GM15510 (cell line): Measurements from ENCODE around the gene ZNF485.

Experiments used
- POLR2A ChIP-seq: IDR thresholded peaks from 3 replicates; pipeline ENCODE4 v1.6.1; 2011; ENCODE audit warnings: borderline replicate concordance; ENCODE audit not compliant: insufficient read length; ENCODE audit errors: extremely low read depth

ZNF485 gene

GRCh38 chr10:43594944-43595589 lies 11.2 kb upstream of the ZNF485 start:
- TF ChIP-seq POLR2A = no peak

- no peak for TF ChIP-seq POLR2A
These were observed 10.4 kb upstream of the ZNF485 start for GRCh38 chr10:43595739-43596298.

GRCh38 chr10:43596546-43596945 lies 9.7 kb upstream of the ZNF485 start:
- TF ChIP-seq POLR2A = no peak

GRCh38 chr10:43598446-43598845 lies 7.8 kb upstream of the ZNF485 start:
- no peak for TF ChIP-seq POLR2A

GRCh38 chr10:43599333-43599732 lies 6.9 kb upstream of the ZNF485 start:
- TF ChIP-seq POLR2A = no peak

GRCh38 chr10:43605850-43606322 lies 352 bp upstream of the ZNF485 start:
- TF ChIP-seq POLR2A = no peak

GRCh38 chr10:43607199-43607573 lies 948 bp downstream of the ZNF485 start:
- no peak for TF ChIP-seq POLR2A

GRCh38 chr10:43610636-43611035 lies 4.4 kb downstream of the ZNF485 start:
- TF ChIP-seq POLR2A = no peak

GRCh38 chr10:43616697-43617370 lies 10.6 kb downstream of the ZNF485 start:
- TF ChIP-seq POLR2A = no peak

GRCh38 chr10:43619368-43619767 lies 13.1 kb downstream of the ZNF485 start:
- TF ChIP-seq POLR2A = no peak

- TF ChIP-seq POLR2A = no peak
These were observed 15.8 kb downstream of the ZNF485 start for GRCh38 chr10:43622038-43622437.

- no peak for TF ChIP-seq POLR2A
These were observed 17.1 kb downstream of the ZNF485 start for GRCh38 chr10:43623351-43623750.

GRCh38 chr10:43627942-43628341 lies 21.7 kb downstream of the ZNF485 start:
- no peak for TF ChIP-seq POLR2A

GRCh38 chr10:43628956-43629355 lies 22.7 kb downstream of the ZNF485 start:
- TF ChIP-seq POLR2A = no peak

GRCh38 chr10:43640603-43641002 lies 34.4 kb downstream of the ZNF485 start:
- TF ChIP-seq POLR2A = no peak

GRCh38 chr10:43644252-43644651 lies 38.0 kb downstream of the ZNF485 start:
- no peak for TF ChIP-seq POLR2A
